Cardiac fibroblast (primary cell): ENCODE data around the gene AAK1.

Experiments used
- DNase-seq, 2 donors: peaks; one replicate each; pipeline versions ENCODE4 v3.0.0 to v3.0.0-alpha.2; 2010; ENCODE audit warnings: low read depth in 2 of 2
- H3K4me3 ChIP-seq, 2 donors: replicated peaks in 1 of 2; 1 replicate in 1 of 2; 2 replicates in 1 of 2; pipeline ENCODE4 v1.5.1; 2011; ENCODE audit warnings: low read depth in 2 of 2, low read length in 2 of 2, mild to moderate bottlenecking in 2 of 2, moderate library complexity in 1 of 2
- CTCF ChIP-seq: IDR thresholded peaks from one replicate; pipeline ENCODE4 v1.5.1; 2011; ENCODE audit warnings: low read depth, mild to moderate bottlenecking, low read length, inconsistent platforms

The AAK1 gene

GRCh38 chr2:69483024-69483423 lies 160.5 kb downstream of the AAK1 start:
- H3K4me3 ChIP-seq, result no peak overlapping the region
- peak in 1 of 2 donors; percentile 18 for DNase-seq
- no peak for TF ChIP-seq CTCF

GRCh38 chr2:69482471-69482870 lies 161.1 kb downstream of the AAK1 start:
- H3K4me3 ChIP-seq, result no peak overlapping the region
- TF ChIP-seq CTCF, result no peak
- DNase-seq, result peak in 1 of 2 donors; percentile 18

- no peak for DNase-seq
- H3K4me3 ChIP-seq, result no peak overlapping the region
- TF ChIP-seq CTCF, result no peak
These were observed 162.1 kb downstream of the AAK1 start for GRCh38 chr2:69481421-69481820.

- DNase-seq, result no peak
- no peak overlapping the region for H3K4me3 ChIP-seq
- TF ChIP-seq CTCF, result no peak
These were observed 165.9 kb downstream of the AAK1 start for GRCh38 chr2:69477627-69478026.

- TF ChIP-seq CTCF, result no peak
- H3K4me3 ChIP-seq, result no peak overlapping the region
- DNase-seq, result no peak
These were observed 168.9 kb downstream of the AAK1 start for GRCh38 chr2:69474688-69475087.

- DNase-seq, result no peak
- no peak overlapping the region for H3K4me3 ChIP-seq
- no peak for TF ChIP-seq CTCF
These were observed 171.7 kb downstream of the AAK1 start for GRCh38 chr2:69471793-69472192.

- TF ChIP-seq CTCF, result no peak
- no peak for DNase-seq
- no peak overlapping the region for H3K4me3 ChIP-seq
These were observed 172.6 kb downstream of the AAK1 start for GRCh38 chr2:69470911-69471310.
